HCT116 (cell line): Measurements from ENCODE around the gene TMEFF2. TPM values are rescaled to one million over a fixed set of nuclear protein-coding genes. Genes with fewer than 3 reads are reported as not detected.

Experiments
- ATAC-seq: fragments of 200-7000 bp; cut with Tn5 transposase; 2 replicates; pipeline ENCODE4 v1.9.1; 2020; ENCODE audit warnings: mild to moderate bottlenecking, moderate library complexity
- BruUV-seq: library from RNA; stranded (reverse); fragments of 400-500 nt; replicated peaks from 2 replicates; lab custom pipeline; 2021; lab: Mats Ljungman, UMichigan
- CTCF ChIA-PET: fragments of 300-600 bp; sonication (Branson Sonifier 250); formaldehyde crosslinking; loops from one replicate; lab custom pipeline; 2021; ENCODE audit warnings: antibody characterized with exemption; lab: Charles Lee
- POLR2A ChIA-PET: fragments of 300-600, 350-600 bp; sonication (Branson Sonifier 250); formaldehyde crosslinking; loops from one replicate; lab custom pipeline; 2021; ENCODE audit warnings: antibody characterized with exemption; lab: Charles Lee
- RAD21 ChIA-PET, 2 experiments: fragments of 300-600 bp; sonication (Branson Sonifier 250); formaldehyde crosslinking; loops; one replicate each; lab custom pipeline; 2023; ENCODE audit warnings: low total read pairs in 2 of 2; ENCODE audit not compliant: uncharacterized antibody in 2 of 2, unreplicated experiment in 2 of 2, low non-redundant PET in 1 of 2; lab: Charles Lee
- DNase-seq: peaks from one replicate; pipeline ENCODE4 v3.0.0-alpha.2; 2010; ENCODE audit warnings: low read depth, low spot score
- H2AFZ ChIP-seq: fragments of 200-600 bp; shearing (Covaris generic), sonication (generic); 2 replicates; pipeline ENCODE4 v1.6.1; 2017; ENCODE audit warnings: low read depth, mixed run types, mixed read lengths, antibody characterized with exemption, low read length; ENCODE audit not compliant: poor library complexity, severe bottlenecking
- H3K27ac ChIP-seq: 2 replicates; pipeline ENCODE4 v1.5.1; 2012; ENCODE audit warnings: low read depth, low read length
- H3K27me3 ChIP-seq: fragments of 200-600 bp; sonication (generic); 2 replicates; pipeline ENCODE4 v1.6.1; 2016; ENCODE audit warnings: mixed run types, low read length, mixed read lengths; ENCODE audit not compliant: insufficient read depth
- H3K36me3 ChIP-seq, 2 experiments: fragments of 200-500 bp in 1 of 2; fragments of 200-600 bp in 1 of 2; sonication (Bioruptor generic) in 1 of 2; sonication (generic) in 1 of 2; 2 replicates each; pipeline versions ENCODE4 v1.5.1 to v1.6.1; 2014 to 2016; ENCODE audit warnings: low read length in 2 of 2, inconsistent platforms in 1 of 2, mixed read lengths in 1 of 2, mixed run types in 1 of 2; ENCODE audit not compliant: insufficient read depth in 2 of 2, control insufficient read depth in 1 of 2
- H3K4me1 ChIP-seq, 2 experiments: fragments of 200-600 bp in 1 of 2; sonication (generic) in 1 of 2; 2 replicates each; pipeline versions ENCODE4 v1.5.1 to v1.6.1; 2012 to 2017; ENCODE audit warnings: low read length in 2 of 2, inconsistent platforms in 1 of 2, mild to moderate bottlenecking in 1 of 2, mixed read lengths in 1 of 2, mixed run types in 1 of 2, moderate library complexity in 1 of 2; ENCODE audit not compliant: insufficient read depth in 2 of 2, control insufficient read depth in 1 of 2
- H3K4me2 ChIP-seq: fragments of 200-600 bp; sonication (generic); 2 replicates; pipeline ENCODE4 v1.6.1; 2017; ENCODE audit warnings: mixed run types, low read length, mixed read lengths
- H3K4me3 ChIP-seq, 2 experiments: fragments of 200-600 bp in 1 of 2; sonication (generic) in 1 of 2; replicated peaks in 1 of 2; 2 replicates each; pipeline ENCODE4 v1.5.1; 2011 to 2016; ENCODE audit warnings: low read length in 2 of 2, control low read depth in 1 of 2, low read depth in 1 of 2, mild to moderate bottlenecking in 1 of 2, mixed read lengths in 1 of 2, mixed run types in 1 of 2
- H3K79me2 ChIP-seq: fragments of 200-600 bp; sonication (generic); 2 replicates; pipeline ENCODE4 v1.6.1; 2017; ENCODE audit warnings: mild to moderate bottlenecking, mixed run types, low read length, moderate library complexity, mixed read lengths; ENCODE audit not compliant: insufficient read depth
- H3K9ac ChIP-seq: fragments of 200-600 bp; sonication (generic); 2 replicates; pipeline ENCODE4 v1.6.1; 2016; ENCODE audit warnings: low read length, mixed read lengths
- H3K9me2 ChIP-seq: fragments of 200-600 bp; sonication (generic), shearing (Covaris generic); 2 replicates; pipeline ENCODE4 v1.6.1; 2017; ENCODE audit warnings: mixed run types, mild to moderate bottlenecking, moderate library complexity; ENCODE audit not compliant: insufficient read depth
- H3K9me3 ChIP-seq, 2 experiments: fragments of 200-500 bp in 1 of 2; fragments of 200-600 bp in 1 of 2; sonication (Bioruptor generic) in 1 of 2; sonication (generic) in 1 of 2; 2 replicates each; pipeline ENCODE4 v1.6.1; 2014 to 2017; ENCODE audit warnings: low read length in 2 of 2, mixed read lengths in 2 of 2, inconsistent platforms in 1 of 2, low read depth in 1 of 2, mild to moderate bottlenecking in 1 of 2, mixed run types in 1 of 2, moderate library complexity in 1 of 2; ENCODE audit not compliant: control insufficient read depth in 1 of 2, insufficient read depth in 1 of 2
- H4K20me1 ChIP-seq: fragments of 200-600 bp; sonication (generic), shearing (Covaris generic); 2 replicates; pipeline ENCODE4 v1.6.1; 2017; ENCODE audit warnings: mixed run types, mild to moderate bottlenecking, moderate library complexity; ENCODE audit not compliant: insufficient read depth
- ATF3 ChIP-seq: IDR thresholded peaks from 2 replicates; pipeline ENCODE4 v1.6.1; 2012
- CBX3 ChIP-seq: IDR thresholded peaks from 2 replicates; pipeline ENCODE4 v1.6.1; 2012; ENCODE audit warnings: low read depth
- CEBPB ChIP-seq: IDR thresholded peaks from 2 replicates; pipeline ENCODE4 v1.6.1; 2012; ENCODE audit warnings: low read depth
- ELF1 ChIP-seq: IDR thresholded peaks from 2 replicates; pipeline ENCODE4 v1.6.1; 2012; ENCODE audit warnings: low read depth, borderline replicate concordance
- EZH2 ChIP-seq: fragments of 200-600 bp; sonication (generic); IDR thresholded peaks from 2 replicates; pipeline ENCODE4 v1.6.1; 2017; ENCODE audit warnings: antibody characterized with exemption, mixed run types
- EZH2phosphoT487 ChIP-seq: fragments of 200-600 bp; IDR thresholded peaks from 2 replicates; pipeline ENCODE4 v1.6.1; 2018; ENCODE audit warnings: antibody characterized with exemption, borderline replicate concordance
- FOSL1 ChIP-seq: IDR thresholded peaks from 2 replicates; pipeline ENCODE4 v1.6.1; 2012; ENCODE audit warnings: low read depth
- POLR2A ChIP-seq: IDR thresholded peaks from 2 replicates; pipeline ENCODE4 v1.7.0; 2011; ENCODE audit warnings: borderline replicate concordance; ENCODE audit not compliant: insufficient read depth, insufficient read length; ENCODE audit errors: extremely low read depth
- POLR2AphosphoS5 ChIP-seq: IDR thresholded peaks from 2 replicates; pipeline ENCODE4 v1.6.1; 2011; ENCODE audit warnings: mild to moderate bottlenecking, low read depth, low read length, moderate library complexity
- REST ChIP-seq: IDR thresholded peaks from 2 replicates; pipeline ENCODE4 v1.6.1; 2012; ENCODE audit warnings: low read depth
- SIN3A ChIP-seq: IDR thresholded peaks from 2 replicates; pipeline ENCODE4 v1.6.1; 2012; ENCODE audit warnings: low read depth
- SP1 ChIP-seq: IDR thresholded peaks from 2 replicates; pipeline ENCODE4 v1.6.1; 2012; ENCODE audit warnings: low read depth
- TCF7L2 ChIP-seq: IDR thresholded peaks from 2 replicates; pipeline ENCODE4 v1.7.0; 2011; ENCODE audit warnings: borderline replicate concordance, inconsistent platforms; ENCODE audit not compliant: insufficient read depth, insufficient read length; ENCODE audit errors: extremely low read depth
- ZBTB33 ChIP-seq: IDR thresholded peaks from 2 replicates; pipeline ENCODE4 v1.6.1; 2011; ENCODE audit warnings: mild to moderate bottlenecking, low read length, moderate library complexity; ENCODE audit not compliant: insufficient replicate concordance; ENCODE audit errors: extremely low read depth
- ZFX ChIP-seq: fragments of 450-650 bp; IDR thresholded peaks from 2 replicates; pipeline ENCODE4 v1.6.1; 2017
- intact Hi-C: fragments of 100-400 bp; cut with micrococcal nuclease; formaldehyde crosslinking; loops from 2 replicates; pipeline ENCODE4 v1.10.0; 2022
- total RNA-seq: library from RNA; stranded (reverse); gene quantifications from one replicate; pipeline ENCODE4 v1.2.1, GENCODE V29; 2021; ENCODE audit not compliant: unreplicated experiment

The TMEFF2 gene
- total RNA-seq, 1 experiment from 2014 or later, result not detected

DNA sequence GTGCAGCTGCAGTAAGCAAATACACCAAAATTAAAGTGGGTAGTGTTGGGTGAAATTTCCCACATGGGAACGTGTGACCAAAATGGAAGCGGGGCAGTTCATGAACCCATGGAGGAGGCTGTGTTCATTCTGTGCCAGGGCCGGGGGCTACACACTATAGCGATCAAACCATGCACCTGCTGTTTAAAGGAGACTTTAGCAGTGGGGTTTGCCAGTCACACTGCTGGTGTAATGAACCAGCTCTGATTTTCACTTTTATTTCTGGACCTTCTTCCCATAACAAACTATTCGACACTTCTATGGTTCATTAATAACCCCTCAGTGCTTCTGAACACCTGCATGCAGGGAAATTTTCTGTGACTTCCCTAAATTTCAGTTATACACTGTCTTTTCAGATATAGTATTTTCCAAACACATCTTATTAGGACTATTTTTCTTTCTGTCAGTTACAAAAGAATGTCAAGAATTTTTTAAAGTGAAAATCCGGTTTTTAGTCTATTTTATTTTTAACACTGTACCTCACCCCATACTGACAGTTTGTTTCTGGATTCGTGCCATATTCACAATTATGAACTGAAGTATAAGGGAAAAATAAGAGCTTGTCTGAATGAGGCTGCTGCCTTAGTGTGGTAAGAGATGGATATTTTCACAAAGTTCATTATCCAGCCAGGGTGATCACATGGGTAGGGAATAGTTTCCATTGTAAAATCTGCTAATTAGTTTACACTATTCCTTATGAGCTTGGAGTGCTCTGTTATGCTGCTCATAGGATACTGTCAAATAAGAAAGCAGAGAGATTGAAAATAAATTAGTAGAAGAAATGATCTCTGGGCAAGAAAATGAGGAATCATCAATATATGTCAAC lies 236.5 kb downstream of the TMEFF2 start:
- Histone ChIP-seq H3K79me2 (no peaks in the 10 kb centered on the region), H3K9ac (no peak overlapping the region), H3K4me1 (no peaks in the 10 kb centered on the region), H3K4me3 (no peak overlapping the region), H3K4me2 (no peak overlapping the region), H4K20me1 (no peaks in the 10 kb centered on the region), H2AFZ (no peak overlapping the region), H3K9me3 (no peaks in the 10 kb centered on the region), H3K27ac (no peak overlapping the region), H3K36me3 (no peaks in the 10 kb centered on the region), H3K9me2 (no peaks in the 10 kb centered on the region; the same call in 1 of the 2 replicates), H3K27me3 (no peaks in the 10 kb centered on the region)
- BruUV-seq, result no TSS peak
- ChIA-PET POLR2A (no interaction called here), CTCF (no interaction called here), RAD21 (no interaction called here)
- intact Hi-C loops, result no loop called here
- DNase-seq, result no peak
- TF ChIP-seq SP1 (no peak), POLR2A (no peak), SIN3A (no peak), CEBPB (no peak), ELF1 (no peak), EZH2 (no peak), FOSL1 (no peak), ATF3 (no peak), ZBTB33 (no peak), POLR2AphosphoS5 (no peak), EZH2phosphoT487 (no peak), TCF7L2 (no peak), ZFX (no peak), REST (no peak), CBX3 (no peak)
- ATAC-seq, result no peak
